HepG2 (cell line): ENCODE data around the gene TXNL4B. TPM values are rescaled to one million over a fixed set of nuclear protein-coding genes. Genes with fewer than 3 reads are reported as not detected.

ENCODE experiments used
- CREB1 ChIP-seq, 2 experiments: fragments of 450-650 bp in 1 of 2; IDR thresholded peaks; 2 replicates each; pipeline ENCODE4 v1.6.1; 2016 to 2017; ENCODE audit warnings: control low read depth in 1 of 2, mild to moderate bottlenecking in 1 of 2, missing compliant biosample characterization in 1 of 2, missing genetic modification characterization in 1 of 2
- CTCF ChIP-seq: sonication (generic); formaldehyde crosslinking; IDR thresholded peaks from 2 replicates; pipeline ENCODE4 v1.5.0; 2020; ENCODE audit warnings: mild to moderate bottlenecking, missing genetic modification reagents, moderate library complexity
- EEA1 ChIP-seq: sonication (generic); formaldehyde crosslinking; IDR thresholded peaks from 2 replicates; pipeline ENCODE4 v1.5.1; 2020; ENCODE audit warnings: mild to moderate bottlenecking, missing genetic modification reagents, borderline replicate concordance
- GMEB2 ChIP-seq: IDR thresholded peaks from 2 replicates; pipeline ENCODE4 v1.6.1; 2016; ENCODE audit warnings: missing biosample characterization, missing genetic modification reagents, low read depth
- HINFP ChIP-seq: sonication (generic); formaldehyde crosslinking; IDR thresholded peaks from 2 replicates; pipeline ENCODE4 v1.4.0; 2020; ENCODE audit warnings: low read depth, mild to moderate bottlenecking, missing genetic modification reagents
- HOXA7 ChIP-seq: sonication (generic); formaldehyde crosslinking; IDR thresholded peaks from 2 replicates; pipeline ENCODE4 v1.8.1; 2022; ENCODE audit warnings: mild to moderate bottlenecking, missing genetic modification reagents, moderate library complexity
- JARID2 ChIP-seq: sonication (generic); formaldehyde crosslinking; IDR thresholded peaks from 2 replicates; pipeline ENCODE4 v1.8.1; 2023; ENCODE audit warnings: missing genetic modification reagents, inconsistent platforms; ENCODE audit not compliant: insufficient replicate concordance
- KAT8 ChIP-seq: IDR thresholded peaks from 2 replicates; pipeline ENCODE4 v1.6.1; 2016; ENCODE audit warnings: missing genetic modification reagents, missing compliant biosample characterization
- MTA1 ChIP-seq: sonication (generic); formaldehyde crosslinking; IDR thresholded peaks from 2 replicates; pipeline ENCODE4 v1.4.0; 2020; ENCODE audit warnings: missing genetic modification reagents, mild to moderate bottlenecking, borderline replicate concordance
- NFKB2 ChIP-seq: sonication (generic); formaldehyde crosslinking; IDR thresholded peaks from 2 replicates; pipeline ENCODE4 v1.4.0; 2020; ENCODE audit warnings: missing genetic modification reagents, borderline replicate concordance
- SAP130 ChIP-seq: IDR thresholded peaks from 2 replicates; pipeline ENCODE4 v1.6.1; 2016; ENCODE audit warnings: low read depth
- SMAD1 ChIP-seq: sonication (generic); formaldehyde crosslinking; IDR thresholded peaks from 2 replicates; pipeline ENCODE4 v1.4.0; 2020; ENCODE audit warnings: missing genetic modification reagents, low read depth, mild to moderate bottlenecking, borderline replicate concordance
- SP5 ChIP-seq: IDR thresholded peaks from 2 replicates; pipeline ENCODE4 v1.6.1; 2016; ENCODE audit warnings: low read depth, borderline replicate concordance
- TFDP1 ChIP-seq: IDR thresholded peaks from 2 replicates; pipeline ENCODE4 v1.6.1; 2016; ENCODE audit warnings: missing compliant biosample characterization, missing genetic modification reagents, borderline replicate concordance
- XRCC5 ChIP-seq: fragments of 200-400 bp; formaldehyde crosslinking; optimal IDR thresholded peaks from 2 replicates; pipeline ENCODE3; 2017; ENCODE audit warnings: mild to moderate bottlenecking, low read length
- ZNF180 ChIP-seq: sonication (generic); formaldehyde crosslinking; IDR thresholded peaks from 2 replicates; pipeline ENCODE4 v1.4.0; 2020; ENCODE audit warnings: low read depth, missing genetic modification reagents, borderline replicate concordance
- ZNF296 ChIP-seq: sonication (generic); formaldehyde crosslinking; conservative IDR thresholded peaks from 2 replicates; pipeline ENCODE4 v1.5.0; 2020; ENCODE audit warnings: mild to moderate bottlenecking, missing genetic modification reagents
- ZNF550 ChIP-seq: sonication (generic); formaldehyde crosslinking; IDR thresholded peaks from 2 replicates; pipeline ENCODE4 v1.4.0; 2020; ENCODE audit warnings: mild to moderate bottlenecking, missing genetic modification reagents, borderline replicate concordance
- ZNF777 ChIP-seq: sonication (generic); formaldehyde crosslinking; IDR thresholded peaks from 2 replicates; pipeline ENCODE4 v1.4.0; 2020; ENCODE audit warnings: missing genetic modification reagents
- ZNF790 ChIP-seq: sonication (generic); formaldehyde crosslinking; IDR thresholded peaks from 2 replicates; pipeline ENCODE4 v1.8.0; 2022; ENCODE audit warnings: missing genetic modification reagents, mild to moderate bottlenecking, borderline replicate concordance
- polyA plus RNA-seq, 8 experiments: library from polyadenylated mRNA; depleted of rRNA in 3 of 8; stranded (reverse) in 7 of 8; unstranded in 1 of 8; fragments of >200 nt; fragmentation: Illumina TruSeq in 4 of 8; extraction: Trizol in 4 of 8; gene quantifications; 2 replicates each; pipeline versions ENCODE4 v1.2.1 to v1.2.3, GENCODE V29; 2011 to 2016; ENCODE audit warnings: low read depth in 4 of 8, missing spikeins in 1 of 8, mixed read lengths in 1 of 8; ENCODE audit not compliant: insufficient read depth in 1 of 8
- total RNA-seq, 5 experiments: library from RNA; depleted of rRNA; stranded (reverse); fragments of >200 nt; fragmentation: Illumina TruSeq; extraction: Trizol; gene quantifications; 2 replicates each; pipeline ENCODE4 v1.2.3, GENCODE V29; 2016; ENCODE audit warnings: low read depth in 1 of 5

The TXNL4B gene
- total and polyA plus RNA-seq, 2 of the 13 experiments (the other 11 are each of a cell fraction or from before 2014, with no cell fraction given) = 17.4 to 18.3 TPM

GRCh38 chr16:72093448-72094265 lies at the start of gene TXNL4B, which contains the start of gene DHX38 (continued):
- TF ChIP-seq HINFP (CRISPR knock-in tag) (no peak), CTCF (CRISPR knock-in tag) (peak; percentile 15; the same call in 1 of the 2 replicates), EEA1 (CRISPR knock-in tag) (no peak), NFKB2 (CRISPR knock-in tag) (peak; percentile 81; the same call in 1 of the 2 replicates), TFDP1 (CRISPR knock-in tag) (peak; percentile 69; the same call in 1 of the 2 replicates), SAP130 (CRISPR knock-in tag) (peak; percentile 98), ZNF550 (CRISPR knock-in tag) (peak; percentile 71; the same call in 1 of the 2 replicates), HOXA7 (CRISPR knock-in tag) (no peak), SP5 (CRISPR knock-in tag) (peak; percentile 23; the same call in 1 of the 2 replicates), ZNF777 (CRISPR knock-in tag) (peak; percentile 27; the same call in 1 of the 2 replicates), SMAD1 (CRISPR knock-in tag) (0 out of 2 replicates have a peak, but pooled peaks have one; percentile 46), XRCC5 (peak; percentile 72), CREB1 (IDR thresholded peaks at IDR 0.05) (peak; percentile 91), CREB1 (CRISPR knock-in tag; IDR thresholded peaks at IDR 0.05) (peak; percentile 99), JARID2 (CRISPR knock-in tag) (no peak), ZNF296 (0 out of 2 replicates have a peak, but pooled peaks have one; percentile 51), ZNF180 (CRISPR knock-in tag) (0 out of 2 replicates have a peak, but pooled peaks have one; percentile 24), KAT8 (CRISPR knock-in tag) (peak; percentile 98), MTA1 (no peak; the same call in 1 of the 2 replicates), ZNF790 (CRISPR knock-in tag) (no peak), GMEB2 (CRISPR knock-in tag) (no peak)
